ENCODE measurements around the gene C18orf63. TPM values are rescaled to one million over a fixed set of nuclear protein-coding genes. Genes with fewer than 3 reads are reported as not detected.

C18orf63 gene
- total and polyA plus RNA-seq, 11 donors, result not detected

- intact Hi-C loops (cut with DNase I), result loop anchor here in 2 of 10 donors (5.0 kb wide), 2 partner anchors 86 to 91 kb away; no protein-coding TSS in a partner anchor
- TF ChIP-seq POLR2A (IDR thresholded peaks at IDR 0.05) (no peak), CTCF (IDR thresholded peaks at IDR 0.05) (no peak)
- no peak for DNase-seq
- Histone ChIP-seq H3K9me3 (no peaks in the 10 kb centered on the region), H3K27me3 (peaks cover 0 to 2% (median 0%) of the 10 kb centered on the region in 9 donors), H3K4me3 (no peak overlapping the region), H3K36me3 (no peaks in the 10 kb centered on the region), H3K27ac (no peak overlapping the region), H3K4me1 (peaks cover 0 to 8% (median 0%) of the 10 kb centered on the region in 12 donors)
- WGBS, 4 donors, result 0 to 15% (median 7%) methylated on average over 1 of the region's 1 CpG
- ATAC-seq, result peak in 1 of 4 donors; percentile 58
These were observed 17.5 kb downstream of the C18orf63 start for GRCh38 chr18:74333091-74333490.

- H3K36me3 ChIP-seq, result no peaks in the 10 kb centered on the region
- ATAC-seq (no peak), DNase-seq (no peak)
- H3K4me3 ChIP-seq, result no peak overlapping the region
- peaks cover 0 to 8% (median 0%) of the 10 kb centered on the region in 12 donors for H3K4me1 ChIP-seq
- no peak overlapping the region for H3K27ac ChIP-seq
- TF ChIP-seq POLR2A (IDR thresholded peaks at IDR 0.05) (no peak), CTCF (IDR thresholded peaks at IDR 0.05) (no peak)
- H3K9me3 ChIP-seq, result no peaks in the 10 kb centered on the region
- intact Hi-C loops (cut with DNase I), result loop anchor here in 2 of 10 donors (5.0 kb wide), 2 partner anchors 87 to 92 kb away; no protein-coding TSS in a partner anchor
- peaks cover 0 to 2% (median 0%) of the 10 kb centered on the region in 9 donors for H3K27me3 ChIP-seq
These were observed 18.7 kb downstream of the C18orf63 start for GRCh38 chr18:74334242-74334893.

DNA sequence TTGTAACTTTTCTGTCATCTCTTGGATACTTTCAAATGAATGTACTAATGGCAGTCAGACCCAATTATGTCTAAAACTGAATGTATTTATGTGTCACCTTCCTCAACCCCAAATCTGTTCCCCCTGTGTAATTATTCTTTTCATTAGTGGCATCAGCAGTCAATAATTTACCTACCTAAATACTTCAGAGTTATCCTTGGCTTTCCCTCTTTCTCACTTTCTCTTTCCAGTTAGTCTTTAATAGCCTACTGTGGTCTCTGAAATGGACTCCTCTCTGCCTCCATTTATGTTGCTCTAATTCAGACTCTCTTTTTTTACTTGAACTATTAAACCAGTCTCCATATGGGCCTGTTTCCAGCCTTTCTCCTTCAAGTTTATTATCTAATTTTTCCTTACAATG, 21.0 kb downstream of the C18orf63 start:
- Histone ChIP-seq H3K36me3 (no peaks in the 10 kb centered on the region), H3K27me3 (peaks cover 0 to 2% (median 0%) of the 10 kb centered on the region in 9 donors), H3K4me1 (peaks cover 0 to 8% (median 0%) of the 10 kb centered on the region in 12 donors), H3K9me3 (no peaks in the 10 kb centered on the region), H3K27ac (no peak overlapping the region), H3K4me3 (no peak overlapping the region)
- DNase-seq (no peak), ATAC-seq (no peak)
- intact Hi-C loops (cut with DNase I), result loop anchor here in 1 of 10 donors (5.0 kb wide), 1 partner anchor 94 kb away; no protein-coding TSS in a partner anchor
- TF ChIP-seq CTCF (IDR thresholded peaks at IDR 0.05), result no peak
- TF ChIP-seq POLR2A (IDR thresholded peaks at IDR 0.05), result no peak

- Histone ChIP-seq H3K4me3 (no peak overlapping the region), H3K27me3 (peaks cover 0 to 2% (median 0%) of the 10 kb centered on the region in 9 donors), H3K36me3 (no peaks in the 10 kb centered on the region), H3K9me3 (no peaks in the 10 kb centered on the region), H3K4me1 (peaks cover 0 to 8% (median 0%) of the 10 kb centered on the region in 12 donors), H3K27ac (no peak overlapping the region)
- TF ChIP-seq CTCF (IDR thresholded peaks at IDR 0.05) (no peak), POLR2A (IDR thresholded peaks at IDR 0.05) (no peak)
- no peak for ATAC-seq
- no peak for DNase-seq
- 69 to 72% (median 71%) methylated on average over 5 of the region's 5 CpGs for WGBS, 4 donors
- intact Hi-C loops (cut with DNase I), result loop anchor here in 1 of 10 donors (5.0 kb wide), 1 partner anchor 95 kb away; no protein-coding TSS in a partner anchor
These were observed 21.7 kb downstream of the C18orf63 start for GRCh38 chr18:74337155-74337911.
